Measurements from ENCODE around the gene PRKD2. TPM values are rescaled to one million over a fixed set of nuclear protein-coding genes. Genes with fewer than 3 reads are reported as not detected.
A peak's percentile ranks its signal among the peaks of the same experiment; 100 is the strongest.
"Not testable (repeated sequence)": the region's sequence is repeated elsewhere in the genome, so short reads cannot be mapped to it uniquely, and the experiment has no call there.

Gene PRKD2
- total RNA-seq, 1 donor from 2014 or later, result 32.6 TPM

DNA sequence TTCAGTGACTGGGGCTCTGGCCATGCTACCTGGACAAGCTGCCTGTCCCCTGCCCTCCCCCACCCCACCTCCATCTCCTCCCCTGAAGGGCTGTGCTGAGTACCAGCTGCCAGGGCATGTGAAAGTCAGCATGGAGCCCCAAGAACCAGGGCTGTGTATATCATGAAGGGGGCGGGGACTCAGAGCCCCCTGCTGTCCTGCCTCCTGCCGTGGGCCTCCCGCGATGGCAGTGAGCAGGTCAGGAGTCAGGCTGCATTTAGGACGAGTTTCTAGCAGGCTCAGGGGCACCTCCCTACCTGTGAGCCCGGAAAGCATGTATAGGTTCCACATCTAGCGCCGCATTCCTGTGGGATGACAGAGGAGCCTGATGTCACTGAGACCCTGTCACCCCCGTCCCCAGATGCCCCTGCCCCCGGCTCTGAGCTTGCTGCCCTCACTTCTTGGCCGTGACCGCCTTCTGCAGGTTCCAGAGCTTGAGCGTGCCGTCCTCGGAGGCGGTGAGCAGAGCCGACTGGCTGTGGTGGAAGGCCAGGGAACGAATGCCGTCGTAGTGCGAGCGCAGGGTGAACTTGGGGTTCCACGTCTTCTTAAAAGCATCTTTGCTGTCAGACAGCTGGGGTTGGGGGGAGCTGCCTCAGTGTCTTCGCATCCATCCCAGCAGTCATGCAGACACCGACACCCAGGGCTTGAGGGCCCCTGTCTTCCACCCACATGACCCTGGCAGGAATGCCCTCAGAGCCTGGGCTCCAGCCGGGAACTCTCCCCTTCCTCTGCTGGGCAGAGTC lies 8.3 kb upstream of the PRKD2 start:
- DNase-seq (ENCODE audit: low read depth in 2 of 2), result no peak

DNA sequence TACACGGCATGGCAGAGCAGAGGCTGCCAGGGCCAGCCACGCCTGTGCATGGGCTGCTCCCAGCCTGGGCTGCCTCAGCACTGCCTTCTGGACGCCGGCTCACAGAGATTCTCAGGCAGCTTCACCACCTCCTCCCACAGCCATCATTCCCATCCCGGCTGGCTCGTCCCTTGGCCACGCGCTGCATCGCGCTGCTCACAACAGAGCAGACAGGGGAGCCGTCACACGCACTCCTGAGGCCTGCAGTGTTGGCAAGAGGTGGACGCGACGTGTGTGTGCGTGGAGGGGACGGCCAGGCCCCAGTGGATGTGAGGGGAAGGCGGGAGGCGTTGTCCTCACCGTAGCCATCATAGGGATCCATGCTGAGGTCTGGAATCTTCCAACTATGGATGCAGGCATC lies 7.6 kb upstream of the PRKD2 start:
- no peak for DNase-seq (ENCODE audit: low read depth in 2 of 2)

DNA sequence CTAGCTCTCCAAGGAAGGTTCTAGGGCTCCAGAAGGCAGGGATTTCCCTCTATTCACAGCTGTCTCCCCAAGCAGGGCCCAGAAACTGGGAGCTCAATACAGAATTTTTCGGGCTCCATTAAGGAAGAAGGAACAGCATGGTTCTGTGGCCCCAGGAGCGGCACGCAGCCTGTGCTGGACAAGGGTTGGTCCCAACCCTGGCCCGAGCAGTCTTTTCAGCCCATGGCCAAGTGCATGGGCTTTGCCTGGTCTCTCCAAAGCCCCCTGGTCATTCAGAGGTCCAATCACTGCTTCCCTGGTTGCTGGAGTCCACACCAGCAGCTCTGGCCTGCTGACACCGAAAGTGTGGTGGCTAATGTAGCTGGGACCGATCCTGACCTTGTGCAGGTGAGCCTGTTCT lies 6.6 kb upstream of the PRKD2 start:
- DNase-seq (ENCODE audit: low read depth in 2 of 2), result no peak

DNA sequence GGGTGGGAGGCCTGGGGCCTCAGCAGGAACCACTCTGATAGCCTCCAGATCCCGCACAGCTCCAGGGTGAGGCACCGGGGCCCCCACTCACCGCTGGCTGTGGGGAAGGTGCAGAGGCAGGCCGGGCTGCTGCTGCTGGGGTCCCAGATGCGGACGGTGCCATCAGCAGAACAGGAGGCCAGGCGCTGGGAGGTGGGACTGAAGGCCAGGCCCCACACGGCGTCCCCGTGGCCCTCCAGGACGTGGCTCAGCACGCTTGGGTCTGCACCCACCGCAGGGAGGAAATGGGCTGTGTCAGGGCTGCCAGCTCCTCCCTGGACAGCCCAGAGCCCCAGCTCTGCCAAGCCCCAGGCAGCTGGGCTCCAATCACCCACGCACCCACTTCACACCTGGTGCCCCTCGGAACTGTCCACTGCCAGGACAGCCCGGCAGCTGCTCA lies 6.1 kb upstream of the PRKD2 start:
- DNase-seq (ENCODE audit: low read depth in 2 of 2), result no peak

DNA sequence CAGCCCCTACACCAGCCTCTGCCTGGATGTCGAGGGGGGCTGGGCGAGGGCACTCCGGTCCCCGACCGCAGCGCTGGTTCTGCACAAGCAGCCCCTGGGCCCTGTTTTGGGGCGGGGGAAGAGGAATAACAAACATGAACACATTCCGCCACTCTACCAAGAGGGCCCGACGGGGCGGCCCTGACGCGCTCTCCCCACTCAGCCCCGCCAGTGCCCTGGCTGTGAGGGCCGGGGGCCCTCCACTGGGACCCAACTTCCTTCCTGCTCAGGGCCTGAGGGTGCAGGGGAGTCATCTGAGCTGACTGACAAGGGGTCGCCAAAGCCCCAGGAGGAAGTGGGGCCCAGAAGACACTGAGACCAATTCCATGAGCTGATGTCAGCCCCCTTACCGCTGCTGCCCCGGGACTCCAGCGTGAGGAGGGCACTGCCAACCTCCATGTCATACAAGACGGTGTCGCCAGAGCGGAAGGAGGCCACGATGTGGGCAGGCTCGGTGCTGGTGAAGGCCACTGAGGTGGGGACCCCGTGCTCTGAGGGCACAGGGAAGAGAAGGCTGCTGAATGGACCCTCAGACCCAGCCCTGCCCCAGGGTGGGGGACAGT lies 5.6 kb upstream of the PRKD2 start:
- no peak for DNase-seq (ENCODE audit: low read depth in 2 of 2)

DNA sequence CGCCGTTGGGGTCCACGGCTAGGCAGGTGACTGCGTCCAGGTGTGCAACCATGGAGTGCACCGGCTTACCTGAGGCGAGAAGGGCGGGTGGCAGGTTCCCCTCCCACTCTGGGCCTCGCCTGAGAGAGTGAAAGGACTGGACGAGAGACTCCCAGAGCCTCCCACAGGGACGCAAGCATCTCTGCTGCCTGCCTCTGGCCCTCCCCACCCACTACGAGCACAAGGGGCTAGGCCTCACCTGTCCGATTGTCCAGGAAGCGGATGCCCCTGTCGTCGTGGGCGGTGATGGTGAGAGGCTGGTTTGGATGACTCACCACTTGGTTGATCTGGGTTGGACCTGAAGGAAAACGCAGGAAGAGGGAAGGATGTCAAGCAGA lies 5.1 kb upstream of the PRKD2 start:
- DNase-seq (ENCODE audit: low read depth in 2 of 2), result no peak

DNA sequence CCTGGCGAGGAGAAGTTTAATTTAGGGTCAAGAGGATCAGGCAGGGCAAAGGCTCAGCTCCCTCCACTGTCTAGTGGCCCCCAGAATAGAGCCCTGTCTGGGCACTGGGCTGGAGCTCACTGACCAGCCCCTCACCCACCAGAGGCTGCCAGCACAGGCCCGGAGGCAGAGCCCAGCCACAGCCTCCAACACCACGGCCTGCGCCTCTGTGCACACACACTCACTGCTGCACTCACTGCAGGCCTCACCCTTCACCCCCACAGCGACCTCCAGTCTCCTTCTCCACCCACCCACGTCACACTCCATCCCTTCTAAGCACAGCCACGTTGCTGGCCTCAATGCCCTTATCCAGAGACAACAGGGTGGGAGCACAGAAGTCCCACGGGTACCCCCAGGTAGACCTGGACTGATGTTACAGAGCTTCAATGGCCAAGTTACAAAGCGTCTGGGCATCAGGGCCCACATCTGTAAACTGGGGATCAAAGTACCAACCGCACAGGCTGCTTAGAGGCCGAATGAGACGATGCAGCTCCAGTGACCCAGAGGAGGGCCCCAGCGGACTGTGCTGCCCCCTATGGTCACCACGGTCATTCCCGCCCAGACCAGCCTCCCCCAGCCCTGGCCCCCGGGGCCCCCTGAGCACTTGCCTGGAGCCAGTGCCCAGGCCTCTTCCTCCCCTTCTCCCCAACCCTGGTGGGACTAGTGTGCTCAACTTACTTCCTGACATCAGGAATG lies 4.5 kb upstream of the PRKD2 start:
- no peak for DNase-seq (ENCODE audit: low read depth in 2 of 2)

DNA sequence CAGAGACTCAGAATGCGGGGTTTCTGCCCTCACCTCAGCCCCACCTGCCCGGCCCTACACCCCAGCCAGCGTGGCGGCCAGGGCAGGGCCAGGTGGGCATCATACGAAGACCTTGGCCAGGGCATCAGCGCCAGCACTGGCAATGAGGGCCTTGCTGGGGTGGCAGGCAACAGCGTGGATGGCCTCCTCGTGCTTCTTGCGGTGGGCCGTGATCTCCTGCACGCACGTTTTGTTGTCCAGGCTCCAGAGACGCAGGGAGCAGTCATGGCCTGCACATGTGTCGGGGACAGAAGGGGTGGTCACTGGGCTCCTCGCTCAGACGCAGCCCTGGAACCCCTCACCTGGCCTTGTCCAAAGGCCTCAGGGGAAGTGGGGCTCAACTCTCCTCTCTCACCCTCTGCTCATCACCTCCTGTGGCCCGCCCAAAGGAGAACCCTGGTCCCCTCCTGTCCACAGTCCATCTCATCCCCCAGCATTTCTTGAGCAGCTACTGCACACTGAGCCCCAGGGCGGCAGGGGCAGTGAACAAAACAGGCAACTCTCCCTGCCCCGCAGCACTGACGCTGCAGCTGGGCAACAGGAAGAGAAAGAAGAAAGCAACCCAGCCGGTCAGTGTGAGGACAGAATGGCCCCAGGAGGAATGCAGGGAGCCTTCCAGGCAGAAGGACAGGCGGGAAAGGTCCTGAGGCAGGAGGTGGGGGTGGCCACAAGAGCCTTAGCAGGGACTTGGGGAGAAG lies 3.8 kb upstream of the PRKD2 start:
- no peak for DNase-seq (ENCODE audit: low read depth in 2 of 2)

DNA sequence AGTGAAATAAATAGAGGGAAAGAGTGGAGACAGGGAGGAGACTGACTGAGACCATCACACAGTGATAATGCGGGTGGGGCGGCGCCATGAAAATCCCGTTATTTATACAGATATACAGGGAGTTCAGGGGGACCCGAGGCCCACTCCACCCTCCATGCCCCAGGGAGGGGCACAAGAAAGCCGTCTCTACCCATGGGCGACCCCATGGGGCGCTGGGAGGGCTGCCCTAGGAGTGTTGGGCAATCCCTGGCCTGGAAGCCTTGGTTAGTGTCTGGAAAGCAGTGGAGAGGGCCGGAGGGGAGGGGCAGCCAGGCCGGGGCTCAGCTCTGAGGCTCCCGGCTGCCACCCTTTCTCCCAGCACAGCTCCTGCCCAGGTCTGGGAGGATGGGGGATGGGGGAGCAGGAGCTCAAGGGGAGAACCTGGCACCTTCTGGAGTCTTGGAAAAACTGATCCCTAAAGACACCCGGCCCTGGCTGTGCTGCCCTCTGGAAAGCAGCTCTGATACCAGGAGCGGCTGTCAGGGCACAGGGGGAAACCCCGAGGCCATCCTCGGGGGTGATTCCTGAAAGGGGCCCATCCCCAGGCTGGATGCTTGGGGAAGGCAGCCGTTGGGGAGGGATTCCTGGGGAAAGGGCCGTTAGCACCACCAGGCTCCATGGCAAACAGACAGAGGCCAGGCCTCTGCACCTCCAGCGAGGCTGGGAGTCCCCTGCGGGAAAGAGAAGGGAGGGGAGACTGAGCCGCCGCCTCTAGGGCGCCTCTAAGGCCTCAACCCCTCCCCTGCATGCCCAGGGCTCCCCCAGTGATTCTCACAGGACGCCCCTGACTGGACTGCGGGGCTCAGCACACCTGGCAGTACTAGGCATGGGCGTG lies 3.0 kb upstream of the PRKD2 start:
- no peak for DNase-seq (ENCODE audit: low read depth in 2 of 2)

DNA sequence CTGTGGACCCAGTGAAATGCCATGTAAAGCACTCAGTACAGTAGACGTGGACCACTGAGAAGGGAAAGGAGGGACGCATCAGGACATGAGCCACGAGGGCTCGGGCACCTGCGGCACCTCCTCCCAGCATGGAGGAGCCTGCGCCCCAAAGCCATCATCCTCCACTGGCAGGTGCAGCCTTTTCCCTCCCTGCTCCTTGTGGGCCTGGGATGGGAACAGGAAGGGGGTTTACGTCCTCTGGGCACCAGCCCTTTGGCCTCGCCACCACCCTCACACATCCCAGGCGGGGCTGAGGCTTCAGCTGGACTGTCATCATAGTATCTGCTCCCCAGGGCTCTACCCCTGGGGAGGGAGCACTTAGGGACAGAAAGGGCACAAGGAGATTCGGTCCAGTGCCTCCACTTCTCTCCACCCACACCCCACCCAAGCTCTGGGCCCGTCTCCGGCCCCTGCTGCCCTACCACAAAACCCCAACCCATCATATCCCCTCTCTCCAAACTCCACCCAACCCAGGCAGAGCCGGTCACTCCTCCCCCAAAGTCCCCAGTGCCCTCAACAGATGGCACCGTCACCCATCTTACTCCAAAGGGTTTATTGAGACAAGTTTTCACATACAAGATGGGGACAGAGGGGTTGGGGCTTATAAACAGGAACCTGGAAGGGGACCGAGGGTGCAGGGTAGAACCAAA lies 2.2 kb upstream of the PRKD2 start:
- no peak for DNase-seq (ENCODE audit: low read depth in 2 of 2)

DNA sequence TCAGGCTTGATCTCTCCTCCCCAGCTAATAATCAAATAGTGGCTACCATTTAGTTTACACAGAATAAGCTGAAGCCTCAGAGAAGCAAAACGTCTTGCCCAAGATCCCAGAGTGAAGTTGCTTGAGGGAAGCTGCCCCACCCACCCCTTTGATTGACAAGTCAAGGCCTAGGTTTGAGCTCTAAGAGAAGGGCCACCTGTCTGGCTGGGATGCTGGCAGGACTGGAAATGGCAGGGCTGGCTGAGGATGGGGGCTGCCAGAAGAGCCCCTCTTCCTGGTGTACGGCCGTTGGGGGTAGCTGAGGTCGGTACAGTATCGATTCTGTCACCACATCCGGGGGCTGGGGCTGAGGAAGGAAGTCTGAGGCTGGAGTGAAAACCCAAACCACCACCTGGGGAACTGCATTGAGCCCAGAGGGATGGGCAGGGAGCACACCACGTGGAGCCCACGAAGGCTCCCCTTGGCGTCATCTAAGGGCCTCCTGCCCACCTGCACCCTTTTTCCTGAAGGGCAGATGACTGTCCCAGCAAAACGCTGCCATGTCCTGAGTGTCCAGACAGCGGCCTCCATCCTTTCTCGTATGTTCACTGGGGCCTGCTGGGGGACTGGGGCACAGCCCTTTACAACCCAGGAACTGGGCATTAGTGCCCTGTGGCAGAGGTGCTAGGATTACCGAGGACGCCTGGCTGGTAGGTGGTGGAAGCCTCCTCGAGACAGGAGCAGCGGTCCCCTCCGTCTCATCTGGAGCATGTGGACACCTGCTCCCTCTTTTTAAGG lies 1.4 kb upstream of the PRKD2 start:
- no peak for DNase-seq (ENCODE audit: low read depth in 2 of 2)

DNA sequence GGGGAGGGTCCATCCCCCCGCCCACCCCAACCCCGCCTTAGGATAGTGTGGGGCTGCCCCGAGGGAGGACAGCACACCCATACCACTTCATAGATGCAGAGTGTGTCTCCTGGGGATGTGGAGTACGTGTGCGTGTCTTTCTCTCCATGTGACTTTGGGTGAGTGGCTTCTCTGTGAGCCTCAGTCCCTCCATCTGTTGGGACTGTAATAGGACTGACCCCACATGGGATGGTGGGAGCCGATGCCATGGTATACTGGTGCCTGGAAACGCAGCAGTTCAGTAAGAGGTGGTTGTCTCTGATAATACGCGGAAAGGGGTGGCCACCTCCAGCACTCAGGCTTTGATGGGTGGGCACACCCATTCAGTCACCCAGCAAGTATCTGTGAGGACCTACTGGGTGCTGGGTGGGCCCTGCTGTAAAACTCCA lies 816 bp upstream of the PRKD2 start:
- DNase-seq (ENCODE audit: low read depth in 2 of 2), result no peak

DNA sequence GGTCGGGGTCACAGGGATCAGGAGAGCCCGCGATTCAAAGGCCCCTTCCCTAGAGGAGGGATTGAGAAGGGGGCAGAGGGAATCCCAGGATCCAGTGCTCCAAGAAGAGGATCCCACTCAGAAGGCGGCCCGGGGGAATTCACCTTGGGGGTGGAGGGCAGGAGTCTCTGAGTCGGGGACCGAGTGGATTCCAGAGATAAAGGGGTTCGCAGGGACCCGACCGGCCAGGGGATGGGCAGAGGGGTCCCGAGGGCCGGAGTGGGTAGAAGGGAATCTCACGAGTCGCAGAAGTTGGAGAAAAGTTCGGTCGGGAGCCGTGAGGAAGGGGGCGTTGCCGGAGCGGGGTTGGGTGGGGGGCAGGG lies 261 bp downstream of the PRKD2 start:
- no peak for DNase-seq (ENCODE audit: low read depth in 2 of 2)

DNA sequence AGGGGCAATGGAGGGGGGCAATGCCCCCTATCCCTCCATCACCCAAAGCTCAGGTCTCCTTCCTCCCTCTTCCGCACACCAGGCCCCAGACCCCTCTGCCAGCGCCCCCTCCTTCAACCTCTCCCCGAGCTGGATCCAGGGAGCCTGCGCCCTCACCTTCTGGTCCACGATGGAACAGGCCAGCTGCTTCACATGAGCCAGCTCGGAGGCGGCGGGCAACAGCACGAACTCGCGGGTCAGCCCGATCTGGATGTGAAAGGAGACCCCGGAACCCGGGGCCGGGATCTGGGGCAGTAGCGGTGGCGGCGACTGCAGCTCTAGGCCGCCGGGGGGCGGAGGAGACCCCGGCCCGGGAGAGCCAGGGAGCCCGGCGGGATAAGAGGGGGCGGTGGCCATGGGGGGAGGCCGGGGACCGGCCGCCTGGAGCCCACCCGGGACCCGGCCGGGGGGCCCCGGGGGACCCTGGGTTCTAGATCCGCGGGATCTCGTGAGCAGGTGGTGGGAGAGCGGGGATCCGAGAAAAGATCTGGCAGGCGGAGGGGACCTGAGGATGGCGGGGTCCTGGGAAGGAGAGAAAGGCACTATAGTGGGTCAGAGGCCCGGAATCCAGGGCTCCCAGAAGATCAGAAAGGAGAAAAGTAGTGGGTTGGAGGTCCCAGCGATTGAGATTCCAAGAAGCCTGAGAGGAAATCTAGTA lies 791 bp downstream of the PRKD2 start:
- no peak for DNase-seq (ENCODE audit: low read depth in 2 of 2)

DNA sequence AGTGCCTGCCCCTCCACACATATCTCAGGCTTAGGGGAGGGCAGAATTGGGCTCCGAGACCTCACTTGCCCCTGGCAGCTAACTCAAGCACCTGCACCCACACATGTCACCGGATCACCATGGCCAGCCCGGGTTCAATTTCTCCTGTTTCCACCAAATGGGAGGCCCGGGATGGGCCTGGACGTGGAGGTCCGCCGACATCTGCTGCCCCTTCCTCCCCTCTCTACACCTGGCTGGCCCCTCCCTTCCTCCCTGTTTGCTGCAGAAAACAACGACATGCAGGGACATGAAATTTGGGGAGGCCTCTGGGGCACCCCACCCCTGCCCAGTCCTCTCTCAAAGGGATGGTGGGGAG lies 1.3 kb downstream of the PRKD2 start:
- DNase-seq (ENCODE audit: low read depth in 2 of 2), result no peak

DNA sequence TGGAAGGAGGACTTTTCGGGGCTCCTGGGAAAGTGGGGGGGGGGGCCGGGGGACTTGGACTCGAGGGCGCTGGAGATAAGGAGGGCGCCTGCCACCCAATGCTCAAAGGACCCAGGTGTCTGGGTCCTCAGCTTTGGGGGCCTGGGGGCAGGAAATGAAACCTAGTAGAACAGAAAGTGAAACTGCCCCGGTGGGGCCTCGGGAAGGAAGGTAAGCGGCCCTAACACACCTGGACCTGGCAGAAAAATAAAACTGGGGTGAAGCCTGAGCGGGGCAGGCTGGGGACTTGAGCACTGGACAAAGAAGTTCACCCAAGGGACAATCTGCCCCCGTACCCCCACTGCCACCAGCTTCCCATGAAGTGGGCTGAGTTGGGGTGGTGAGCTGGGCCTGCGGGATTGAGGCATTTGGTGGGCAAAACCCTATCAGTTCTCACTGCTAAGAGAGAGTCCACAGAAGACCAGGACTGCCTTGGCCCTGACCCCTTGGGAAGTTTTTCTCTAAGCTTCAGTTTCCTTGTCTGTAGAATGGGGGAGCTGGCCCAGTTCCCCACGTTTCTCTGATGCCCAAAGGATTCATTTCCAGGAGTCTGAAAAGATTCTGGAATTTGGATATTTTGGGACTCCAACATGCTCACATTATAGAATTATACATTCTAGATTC lies 2.3 kb downstream of the PRKD2 start:
- DNase-seq (ENCODE audit: low read depth in 2 of 2), result peak in 1 of 2 donors; percentile 35

DNA sequence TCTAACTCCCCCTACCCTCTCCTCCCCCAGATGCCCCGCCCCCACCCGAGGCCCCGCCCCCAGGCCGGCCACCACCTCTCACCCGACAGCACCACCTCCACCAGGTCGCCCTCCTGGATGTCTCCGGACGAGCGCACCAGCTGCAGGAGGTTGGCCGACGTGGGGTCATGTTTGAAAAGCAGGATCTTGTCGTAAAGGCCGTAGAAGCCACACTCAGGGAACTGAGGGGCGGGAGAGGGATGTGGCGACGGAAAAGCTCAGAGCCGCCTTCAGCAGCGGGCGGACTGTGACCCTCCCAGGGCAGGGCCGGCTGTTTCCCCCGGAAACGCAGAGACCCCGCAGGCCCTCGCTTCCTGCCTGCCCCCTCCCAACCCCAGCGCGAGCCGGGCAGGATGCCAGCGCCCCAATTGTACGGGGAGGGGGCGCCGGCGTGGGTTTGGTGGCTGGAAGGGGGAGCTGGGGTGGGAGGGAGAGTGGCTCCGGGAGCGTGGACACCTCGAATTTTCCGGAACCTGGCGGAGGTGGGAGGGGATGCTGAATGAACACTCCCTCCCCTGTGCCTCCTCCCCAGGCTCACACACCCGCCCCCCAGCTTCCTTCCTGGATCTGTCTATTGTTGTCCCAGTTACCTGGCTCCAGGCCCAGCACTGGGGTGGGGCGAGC lies 3.0 kb downstream of the PRKD2 start:
- peak; percentile 91 to 92 for DNase-seq (ENCODE audit: low read depth in 2 of 2)

DNA sequence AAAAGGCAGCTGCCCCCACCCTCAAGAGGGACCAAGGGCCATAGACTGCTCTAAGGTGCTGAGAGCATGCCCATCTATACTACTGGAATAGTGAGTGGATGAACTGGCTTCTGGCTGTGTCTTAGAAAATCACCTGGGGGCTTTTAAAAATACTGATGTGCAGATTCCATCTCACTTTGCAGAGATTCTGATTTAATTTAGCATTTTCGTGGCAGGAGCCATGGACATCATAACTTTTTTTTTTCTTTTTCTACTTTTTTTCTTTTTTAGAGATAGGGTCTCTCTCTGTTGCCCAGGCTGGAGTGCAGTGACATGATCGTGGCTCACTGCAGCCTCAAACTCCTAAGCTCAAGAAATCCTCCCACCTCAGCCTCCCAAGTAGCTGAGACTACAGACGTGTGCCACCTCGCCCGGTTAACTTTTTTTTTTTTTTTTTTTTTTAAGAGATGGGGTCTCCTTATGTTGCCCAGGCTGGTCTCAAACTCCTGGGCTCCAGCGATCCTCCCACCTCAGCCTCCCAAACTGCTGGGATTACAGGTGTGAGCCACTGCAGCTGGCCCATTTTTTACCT lies 4.1 kb downstream of the PRKD2 start:
- DNase-seq (ENCODE audit: low read depth in 2 of 2), result not testable (repeated sequence)

Measured in dermis microvascular lymphatic vessel endothelial cell (primary cell).